HG03460 (cell line): Measurements from ENCODE around the gene CD82.
"Not testable (repeated sequence)": the region's sequence is repeated elsewhere in the genome, so short reads cannot be mapped to it uniquely, and the experiment has no call there.

Source experiments
- ATAC-seq: cut with Tn5 transposase; IDR thresholded peaks from one replicate; pipeline ENCODE4 v1.9.1; 2021; ENCODE audit not compliant: unreplicated experiment

Gene CD82

GRCh38 chr11:44658506-44658850 is 93.0 kb downstream of the CD82 start:
- no peak for ATAC-seq

DNA sequence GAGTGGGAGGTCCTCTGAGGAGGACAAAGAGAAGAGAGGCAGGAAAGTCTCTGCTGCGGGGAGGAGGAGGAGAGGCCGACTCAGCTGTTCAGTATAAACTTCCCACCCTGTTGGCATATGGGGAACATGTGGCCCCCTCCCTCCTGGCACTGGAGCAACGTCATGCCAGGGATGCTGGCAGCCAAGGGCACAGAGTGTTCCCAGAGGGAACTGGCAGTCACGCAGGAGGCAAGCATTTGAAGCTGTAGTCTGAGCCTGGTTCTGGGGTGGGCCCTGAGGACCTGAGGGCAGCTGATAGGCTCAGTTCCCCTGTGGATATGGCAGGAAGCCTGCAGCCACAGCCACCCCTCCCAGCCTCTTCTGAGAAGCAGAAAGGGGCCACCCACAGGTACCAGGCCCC is 94.2 kb downstream of the CD82 start:
- ATAC-seq, result no peak

- not testable (repeated sequence) for ATAC-seq
These were observed 95.1 kb downstream of the CD82 start for GRCh38 chr11:44660535-44660934.

- ATAC-seq, result no peak
These were observed 95.9 kb downstream of the CD82 start for GRCh38 chr11:44661311-44661717.
